ENCODE measurements around the gene NTN5. TPM values are rescaled to one million over a fixed set of nuclear protein-coding genes. Genes with fewer than 3 reads are reported as not detected.

The NTN5 gene
- total and polyA plus RNA-seq, 2 donors (not counting 1 experiment from before 2014, with no cell fraction given), result under 0.01 to 0.10 TPM

GRCh38 chr19:48674216-48674809 is 1.5 kb upstream of the NTN5 start:
- Histone ChIP-seq H3K9ac (ENCODE audit: insufficient read depth, low read length) (no peak overlapping the region), H3K4me1 (ENCODE audit: control insufficient read depth, extremely low read depth, insufficient read depth, low read length) (no peaks in the 10 kb centered on the region), H3K27me3 (ENCODE audit: control insufficient read depth, insufficient read depth, low read length) (no peaks in the 10 kb centered on the region), H2AFZ (ENCODE audit: low read length) (no peak overlapping the region), H3K4me2 (ENCODE audit: extremely low read depth, insufficient read depth, low read length) (no peak overlapping the region), H3K79me2 (ENCODE audit: control insufficient read depth, insufficient read depth, low read length) (no peaks in the 10 kb centered on the region), H3K36me3 (ENCODE audit: control insufficient read depth, insufficient read depth, low read length) (no peaks in the 10 kb centered on the region), H3K4me3 (replicated peaks in 1 of 4; ENCODE audit: control extremely low read depth in 1 of 4, insufficient read depth in 1 of 4, low read depth in 3 of 4, low read length in 4 of 4) (no peak overlapping the region), H4K20me1 (ENCODE audit: control insufficient read depth, extremely low read depth, insufficient read depth, low read length) (no peaks in the 10 kb centered on the region), H3K9me3 (ENCODE audit: control insufficient read depth, insufficient read depth, low read depth, low read length) (no peaks in the 10 kb centered on the region), H3K27ac (ENCODE audit: insufficient read depth, low read length) (no peak overlapping the region)
- DNase-seq (ENCODE audit: low read depth in 2 of 2), result no peak
- TF ChIP-seq EZH2 (IDR thresholded peaks at IDR 0.05; ENCODE audit: low read length, missing control alignments) (no peak), CTCF (conservative IDR thresholded peaks at IDR 0.05 in 1 of 2, IDR thresholded peaks at IDR 0.05 in 1 of 2; ENCODE audit: low read depth in 1 of 2, low read length in 2 of 2) (no peak)

- Histone ChIP-seq H3K27ac (ENCODE audit: insufficient read depth, low read length) (no peak overlapping the region), H3K4me2 (ENCODE audit: extremely low read depth, insufficient read depth, low read length) (no peak overlapping the region), H4K20me1 (ENCODE audit: control insufficient read depth, extremely low read depth, insufficient read depth, low read length) (no peaks in the 10 kb centered on the region), H2AFZ (ENCODE audit: low read length) (no peak overlapping the region), H3K4me3 (replicated peaks in 1 of 4; ENCODE audit: control extremely low read depth in 1 of 4, insufficient read depth in 1 of 4, low read depth in 3 of 4, low read length in 4 of 4) (no peak overlapping the region), H3K4me1 (ENCODE audit: control insufficient read depth, extremely low read depth, insufficient read depth, low read length) (no peaks in the 10 kb centered on the region), H3K79me2 (ENCODE audit: control insufficient read depth, insufficient read depth, low read length) (no peaks in the 10 kb centered on the region), H3K27me3 (ENCODE audit: control insufficient read depth, insufficient read depth, low read length) (no peaks in the 10 kb centered on the region), H3K36me3 (ENCODE audit: control insufficient read depth, insufficient read depth, low read length) (no peaks in the 10 kb centered on the region), H3K9ac (ENCODE audit: insufficient read depth, low read length) (no peak overlapping the region), H3K9me3 (ENCODE audit: control insufficient read depth, insufficient read depth, low read depth, low read length) (no peaks in the 10 kb centered on the region)
- no peak for DNase-seq (ENCODE audit: low read depth in 2 of 2)
- TF ChIP-seq CTCF (conservative IDR thresholded peaks at IDR 0.05 in 1 of 2, IDR thresholded peaks at IDR 0.05 in 1 of 2; ENCODE audit: low read depth in 1 of 2, low read length in 2 of 2), result no peak
- TF ChIP-seq EZH2 (IDR thresholded peaks at IDR 0.05; ENCODE audit: low read length, missing control alignments), result no peak
These were observed 751 bp upstream of the NTN5 start for GRCh38 chr19:48673436-48674100.

- Histone ChIP-seq H3K4me1 (ENCODE audit: control insufficient read depth, extremely low read depth, insufficient read depth, low read length) (no peaks in the 10 kb centered on the region), H3K36me3 (ENCODE audit: control insufficient read depth, insufficient read depth, low read length) (no peaks in the 10 kb centered on the region), H3K27ac (ENCODE audit: insufficient read depth, low read length) (no peak overlapping the region), H3K27me3 (ENCODE audit: control insufficient read depth, insufficient read depth, low read length) (no peaks in the 10 kb centered on the region), H3K4me2 (ENCODE audit: extremely low read depth, insufficient read depth, low read length) (no peak overlapping the region), H2AFZ (ENCODE audit: low read length) (no peak overlapping the region), H3K79me2 (ENCODE audit: control insufficient read depth, insufficient read depth, low read length) (no peaks in the 10 kb centered on the region), H3K9ac (ENCODE audit: insufficient read depth, low read length) (no peak overlapping the region), H4K20me1 (ENCODE audit: control insufficient read depth, extremely low read depth, insufficient read depth, low read length) (no peaks in the 10 kb centered on the region), H3K4me3 (replicated peaks in 1 of 4; ENCODE audit: control extremely low read depth in 1 of 4, insufficient read depth in 1 of 4, low read depth in 3 of 4, low read length in 4 of 4) (no peak overlapping the region), H3K9me3 (ENCODE audit: control insufficient read depth, insufficient read depth, low read depth, low read length) (no peaks in the 10 kb centered on the region)
- TF ChIP-seq CTCF (conservative IDR thresholded peaks at IDR 0.05 in 1 of 2, IDR thresholded peaks at IDR 0.05 in 1 of 2; ENCODE audit: low read depth in 1 of 2, low read length in 2 of 2) (no peak), EZH2 (IDR thresholded peaks at IDR 0.05; ENCODE audit: low read length, missing control alignments) (no peak)
- DNase-seq (ENCODE audit: low read depth in 2 of 2), result no peak
These were observed 1.3 kb downstream of the NTN5 start for GRCh38 chr19:48671446-48671995.

All from fibroblast of lung (primary cell).